HepG2 (cell line): Measurements from ENCODE around the gene SH2D3A. TPM values are rescaled to one million over a fixed set of nuclear protein-coding genes. Genes with fewer than 3 reads are reported as not detected.
A peak's percentile ranks its signal among the peaks of the same experiment; 100 is the strongest.

Experiments
- ELF3 ChIP-seq: IDR thresholded peaks from 2 replicates; pipeline ENCODE4 v1.6.1; 2016; ENCODE audit warnings: missing genetic modification reagents, missing compliant biosample characterization
- GMEB1 ChIP-seq: sonication (generic); formaldehyde crosslinking; IDR thresholded peaks from 2 replicates; pipeline ENCODE4 v1.5.1; 2020; ENCODE audit warnings: missing genetic modification reagents, mild to moderate bottlenecking, borderline replicate concordance
- PRPF4 ChIP-seq: fragments of 200-400 bp; formaldehyde crosslinking; IDR thresholded peaks from 2 replicates; pipeline ENCODE4 v1.6.1; 2016; ENCODE audit warnings: low read length, low read depth; ENCODE audit not compliant: poor library complexity, severe bottlenecking
- SIX1 ChIP-seq: sonication (generic); formaldehyde crosslinking; IDR thresholded peaks from 2 replicates; pipeline ENCODE4 v1.4.0; 2020; ENCODE audit warnings: missing genetic modification reagents, borderline replicate concordance
- SMC3 ChIP-seq: IDR thresholded peaks from 2 replicates; pipeline ENCODE4 v1.6.1; 2011; ENCODE audit warnings: low read length, improper control_type of control experiment
- SP2 ChIP-seq: sonication (generic); formaldehyde crosslinking; IDR thresholded peaks from 2 replicates; pipeline ENCODE4 v1.5.1; 2020; ENCODE audit warnings: mild to moderate bottlenecking, missing genetic modification reagents
- ZNF800 ChIP-seq: sonication (generic); formaldehyde crosslinking; IDR thresholded peaks from 2 replicates; pipeline ENCODE4 v1.4.0; 2020; ENCODE audit warnings: missing genetic modification reagents
- polyA plus RNA-seq, 8 experiments: library from polyadenylated mRNA; depleted of rRNA in 3 of 8; stranded (reverse) in 7 of 8; unstranded in 1 of 8; fragments of >200 nt; fragmentation: Illumina TruSeq in 4 of 8; extraction: Trizol in 4 of 8; gene quantifications; 2 replicates each; pipeline versions ENCODE4 v1.2.1 to v1.2.3, GENCODE V29; 2011 to 2016; ENCODE audit warnings: low read depth in 4 of 8, missing spikeins in 1 of 8, mixed read lengths in 1 of 8; ENCODE audit not compliant: insufficient read depth in 1 of 8
- total RNA-seq, 5 experiments: library from RNA; depleted of rRNA; stranded (reverse); fragments of >200 nt; fragmentation: Illumina TruSeq; extraction: Trizol; gene quantifications; 2 replicates each; pipeline ENCODE4 v1.2.3, GENCODE V29; 2016; ENCODE audit warnings: low read depth in 1 of 5
- TF ChIP-seq, protein P1 (sequence below): sonication (generic); formaldehyde crosslinking; IDR thresholded peaks from 2 replicates; pipeline ENCODE4 v1.8.0; 2022; ENCODE audit warnings: low read depth, missing genetic modification reagents
- TF ChIP-seq, protein P2 (sequence below): sonication (generic); formaldehyde crosslinking; IDR thresholded peaks from 2 replicates; pipeline ENCODE4 v1.9.0; 2021; ENCODE audit warnings: mild to moderate bottlenecking, missing genetic modification reagents
- TF ChIP-seq, protein P3 (sequence below): sonication (generic); formaldehyde crosslinking; IDR thresholded peaks from 2 replicates; pipeline ENCODE4 v1.4.0; 2020; ENCODE audit warnings: missing genetic modification reagents

The SH2D3A gene
- total and polyA plus RNA-seq, 2 of the 13 experiments (the other 11 are each of a cell fraction or from before 2014, with no cell fraction given): 1.0 to 2.2 TPM

DNA sequence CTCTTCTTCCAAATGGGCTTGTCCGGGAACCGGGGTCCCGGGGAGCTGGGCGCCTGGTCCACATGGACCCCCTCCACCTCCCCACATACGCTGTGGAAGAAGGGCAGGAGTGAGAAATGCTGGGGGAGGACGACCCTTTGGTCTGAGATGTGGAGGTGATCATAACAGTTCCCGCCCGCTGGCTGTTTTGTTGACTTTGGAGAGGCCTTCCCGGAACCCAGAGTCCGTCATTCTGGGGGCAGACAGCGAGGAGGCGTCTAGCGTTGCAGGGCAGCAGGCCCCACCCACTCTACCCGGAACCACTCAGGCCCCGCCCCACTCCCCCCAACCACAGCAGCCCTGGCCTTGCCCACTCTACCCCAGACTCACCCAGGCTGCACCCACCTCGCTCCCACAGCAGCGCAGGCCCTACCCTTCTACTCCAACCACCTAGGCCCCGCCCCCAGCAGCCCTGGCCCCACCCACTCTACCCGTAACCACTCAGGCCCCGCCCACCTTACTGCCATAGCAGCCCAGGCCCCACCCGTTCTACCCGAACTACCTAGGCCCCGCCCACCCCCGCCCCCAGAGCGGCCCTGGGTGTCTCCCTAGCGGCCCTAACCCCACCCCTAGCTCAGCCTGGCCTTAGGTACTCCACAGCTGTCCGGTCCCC lies 37.0 kb downstream of the SH2D3A start (continued):
- TF ChIP-seq PRPF4 (no peak), GMEB1 (0 out of 2 replicates have a peak, but pooled peaks have one; percentile 7), SMC3 (no peak), SP2 (peak; percentile 48; the same call in 1 of the 2 replicates), SIX1 (no peak), ZNF800 (0 out of 2 replicates have a peak, but pooled peaks have one; percentile 18), ELF3 (peak; percentile 84)
- TF ChIP-seq, protein P1, sequence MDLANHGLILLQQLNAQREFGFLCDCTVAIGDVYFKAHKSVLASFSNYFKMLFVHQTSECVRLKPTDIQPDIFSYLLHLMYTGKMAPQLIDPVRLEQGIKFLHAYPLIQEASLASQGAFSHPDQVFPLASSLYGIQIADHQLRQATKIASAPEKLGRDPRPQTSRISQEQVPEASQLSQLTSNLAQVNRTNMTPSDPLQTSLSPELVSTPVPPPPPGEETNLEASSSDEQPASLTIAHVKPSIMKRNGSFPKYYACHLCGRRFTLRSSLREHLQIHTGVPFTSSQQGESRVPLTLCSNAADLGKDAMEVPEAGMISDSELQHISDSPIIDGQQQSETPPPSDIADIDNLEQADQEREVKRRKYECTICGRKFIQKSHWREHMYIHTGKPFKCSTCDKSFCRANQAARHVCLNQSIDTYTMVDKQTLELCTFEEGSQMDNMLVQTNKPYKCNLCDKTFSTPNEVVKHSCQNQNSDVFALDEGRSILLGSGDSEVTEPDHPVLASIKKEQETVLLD: no peak
- TF ChIP-seq, protein P2, sequence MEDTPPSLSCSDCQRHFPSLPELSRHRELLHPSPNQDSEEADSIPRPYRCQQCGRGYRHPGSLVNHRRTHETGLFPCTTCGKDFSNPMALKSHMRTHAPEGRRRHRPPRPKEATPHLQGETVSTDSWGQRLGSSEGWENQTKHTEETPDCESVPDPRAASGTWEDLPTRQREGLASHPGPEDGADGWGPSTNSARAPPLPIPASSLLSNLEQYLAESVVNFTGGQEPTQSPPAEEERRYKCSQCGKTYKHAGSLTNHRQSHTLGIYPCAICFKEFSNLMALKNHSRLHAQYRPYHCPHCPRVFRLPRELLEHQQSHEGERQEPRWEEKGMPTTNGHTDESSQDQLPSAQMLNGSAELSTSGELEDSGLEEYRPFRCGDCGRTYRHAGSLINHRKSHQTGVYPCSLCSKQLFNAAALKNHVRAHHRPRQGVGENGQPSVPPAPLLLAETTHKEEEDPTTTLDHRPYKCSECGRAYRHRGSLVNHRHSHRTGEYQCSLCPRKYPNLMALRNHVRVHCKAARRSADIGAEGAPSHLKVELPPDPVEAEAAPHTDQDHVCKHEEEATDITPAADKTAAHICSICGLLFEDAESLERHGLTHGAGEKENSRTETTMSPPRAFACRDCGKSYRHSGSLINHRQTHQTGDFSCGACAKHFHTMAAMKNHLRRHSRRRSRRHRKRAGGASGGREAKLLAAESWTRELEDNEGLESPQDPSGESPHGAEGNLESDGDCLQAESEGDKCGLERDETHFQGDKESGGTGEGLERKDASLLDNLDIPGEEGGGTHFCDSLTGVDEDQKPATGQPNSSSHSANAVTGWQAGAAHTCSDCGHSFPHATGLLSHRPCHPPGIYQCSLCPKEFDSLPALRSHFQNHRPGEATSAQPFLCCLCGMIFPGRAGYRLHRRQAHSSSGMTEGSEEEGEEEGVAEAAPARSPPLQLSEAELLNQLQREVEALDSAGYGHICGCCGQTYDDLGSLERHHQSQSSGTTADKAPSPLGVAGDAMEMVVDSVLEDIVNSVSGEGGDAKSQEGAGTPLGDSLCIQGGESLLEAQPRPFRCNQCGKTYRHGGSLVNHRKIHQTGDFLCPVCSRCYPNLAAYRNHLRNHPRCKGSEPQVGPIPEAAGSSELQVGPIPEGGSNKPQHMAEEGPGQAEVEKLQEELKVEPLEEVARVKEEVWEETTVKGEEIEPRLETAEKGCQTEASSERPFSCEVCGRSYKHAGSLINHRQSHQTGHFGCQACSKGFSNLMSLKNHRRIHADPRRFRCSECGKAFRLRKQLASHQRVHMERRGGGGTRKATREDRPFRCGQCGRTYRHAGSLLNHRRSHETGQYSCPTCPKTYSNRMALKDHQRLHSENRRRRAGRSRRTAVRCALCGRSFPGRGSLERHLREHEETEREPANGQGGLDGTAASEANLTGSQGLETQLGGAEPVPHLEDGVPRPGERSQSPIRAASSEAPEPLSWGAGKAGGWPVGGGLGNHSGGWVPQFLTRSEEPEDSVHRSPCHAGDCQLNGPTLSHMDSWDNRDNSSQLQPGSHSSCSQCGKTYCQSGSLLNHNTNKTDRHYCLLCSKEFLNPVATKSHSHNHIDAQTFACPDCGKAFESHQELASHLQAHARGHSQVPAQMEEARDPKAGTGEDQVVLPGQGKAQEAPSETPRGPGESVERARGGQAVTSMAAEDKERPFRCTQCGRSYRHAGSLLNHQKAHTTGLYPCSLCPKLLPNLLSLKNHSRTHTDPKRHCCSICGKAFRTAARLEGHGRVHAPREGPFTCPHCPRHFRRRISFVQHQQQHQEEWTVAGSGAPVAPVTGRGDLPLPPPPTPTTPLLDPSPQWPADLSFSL (CRISPR knock-in tag): no peak
- TF ChIP-seq, protein P3, sequence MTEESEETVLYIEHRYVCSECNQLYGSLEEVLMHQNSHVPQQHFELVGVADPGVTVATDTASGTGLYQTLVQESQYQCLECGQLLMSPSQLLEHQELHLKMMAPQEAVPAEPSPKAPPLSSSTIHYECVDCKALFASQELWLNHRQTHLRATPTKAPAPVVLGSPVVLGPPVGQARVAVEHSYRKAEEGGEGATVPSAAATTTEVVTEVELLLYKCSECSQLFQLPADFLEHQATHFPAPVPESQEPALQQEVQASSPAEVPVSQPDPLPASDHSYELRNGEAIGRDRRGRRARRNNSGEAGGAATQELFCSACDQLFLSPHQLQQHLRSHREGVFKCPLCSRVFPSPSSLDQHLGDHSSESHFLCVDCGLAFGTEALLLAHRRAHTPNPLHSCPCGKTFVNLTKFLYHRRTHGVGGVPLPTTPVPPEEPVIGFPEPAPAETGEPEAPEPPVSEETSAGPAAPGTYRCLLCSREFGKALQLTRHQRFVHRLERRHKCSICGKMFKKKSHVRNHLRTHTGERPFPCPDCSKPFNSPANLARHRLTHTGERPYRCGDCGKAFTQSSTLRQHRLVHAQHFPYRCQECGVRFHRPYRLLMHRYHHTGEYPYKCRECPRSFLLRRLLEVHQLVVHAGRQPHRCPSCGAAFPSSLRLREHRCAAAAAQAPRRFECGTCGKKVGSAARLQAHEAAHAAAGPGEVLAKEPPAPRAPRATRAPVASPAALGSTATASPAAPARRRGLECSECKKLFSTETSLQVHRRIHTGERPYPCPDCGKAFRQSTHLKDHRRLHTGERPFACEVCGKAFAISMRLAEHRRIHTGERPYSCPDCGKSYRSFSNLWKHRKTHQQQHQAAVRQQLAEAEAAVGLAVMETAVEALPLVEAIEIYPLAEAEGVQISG (CRISPR knock-in tag): peak; percentile 57; the same call in 1 of the 2 replicates
